GM18505 (cell line): Measurements from ENCODE around the gene CEP350.

Source experiments
- ATAC-seq: cut with Tn5 transposase; IDR thresholded peaks from one replicate; pipeline ENCODE4 v1.9.1; 2021; ENCODE audit not compliant: unreplicated experiment
- POLR2A ChIP-seq: IDR thresholded peaks from 4 replicates; pipeline ENCODE4 v1.6.1; 2011; ENCODE audit warnings: borderline replicate concordance; ENCODE audit not compliant: insufficient read depth, insufficient read length; ENCODE audit errors: extremely low read depth

CEP350 gene

DNA sequence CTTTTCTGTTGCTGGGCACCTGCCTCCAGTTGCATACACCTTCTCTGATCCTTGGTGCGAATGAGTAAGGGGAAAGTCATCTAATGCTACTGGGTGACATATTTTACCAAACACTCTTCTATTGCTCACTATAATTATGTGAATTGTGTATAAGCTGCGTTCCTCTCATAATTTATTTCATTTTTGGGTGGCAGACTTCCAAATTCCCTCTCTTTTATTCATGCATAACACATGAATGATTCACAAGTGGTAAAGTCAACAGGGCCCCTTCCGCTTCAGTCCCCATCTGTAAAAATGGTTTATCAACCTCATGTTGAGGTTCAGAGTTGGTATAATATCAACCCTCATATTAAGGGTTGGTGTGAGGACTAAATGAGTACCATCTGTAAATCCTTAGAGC lies 196.9 kb downstream of the CEP350 start:
- TF ChIP-seq POLR2A = no peak
- ATAC-seq = no peak

DNA sequence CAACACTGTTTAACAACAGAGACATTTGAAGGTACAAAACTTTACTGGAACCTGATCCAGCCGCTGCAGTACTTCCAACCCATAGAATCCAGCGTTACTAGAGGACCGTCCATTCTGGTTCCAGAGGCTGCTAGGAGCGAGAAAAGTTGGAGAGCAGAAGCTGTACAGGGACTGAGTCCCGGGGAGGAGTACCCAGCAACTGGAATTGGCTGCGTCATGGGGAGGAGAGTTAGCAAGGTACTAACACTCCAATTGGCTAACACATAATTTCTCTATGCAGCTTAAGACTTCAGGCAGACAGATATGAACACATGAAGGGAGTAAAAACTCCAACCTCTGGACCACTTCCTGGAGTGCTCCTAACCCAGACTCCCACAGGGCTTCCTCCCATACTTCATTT lies 198.0 kb downstream of the CEP350 start:
- no peak for ATAC-seq

DNA sequence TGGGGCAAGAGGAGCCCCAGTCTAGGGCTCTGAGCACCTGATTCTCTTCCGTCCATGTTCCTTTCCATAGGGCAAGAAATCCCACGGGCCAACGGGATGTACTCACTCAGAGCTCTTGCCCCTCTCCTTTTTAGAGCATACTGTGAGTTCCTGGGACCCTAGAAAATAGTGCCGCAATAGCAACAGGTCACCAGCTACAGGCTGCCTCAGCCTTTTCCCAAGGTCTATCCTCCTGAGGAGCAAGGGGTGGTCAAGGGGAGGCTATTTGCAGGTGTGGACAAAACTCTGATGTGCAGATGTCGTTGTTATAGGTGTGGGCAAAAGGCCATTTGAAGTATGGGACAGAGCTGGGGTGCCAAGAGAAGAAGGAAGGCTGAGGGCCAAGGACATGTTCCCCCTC lies 198.4 kb downstream of the CEP350 start:
- no peak for TF ChIP-seq POLR2A

More for the DNA sequence above, 198.0 kb downstream of the CEP350 start:
- TF ChIP-seq POLR2A = no peak

DNA sequence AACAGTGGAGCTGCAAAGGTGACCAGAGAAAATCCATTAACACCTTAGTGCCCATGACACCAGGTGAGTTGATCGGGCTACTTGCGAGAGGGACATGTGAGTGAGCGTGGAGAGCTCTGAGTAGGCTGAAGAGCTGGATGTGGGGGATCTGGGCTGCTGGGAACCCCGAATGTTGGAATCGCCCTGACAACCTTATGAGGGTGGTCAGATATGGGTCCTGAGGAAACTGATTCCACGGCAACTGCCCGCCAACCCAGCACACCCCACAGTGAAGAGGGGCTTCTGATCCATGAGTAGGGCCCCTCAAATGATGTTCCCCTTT lies 199.4 kb downstream of the CEP350 start:
- ATAC-seq = no peak

More for the DNA sequence above, 198.4 kb downstream of the CEP350 start:
- no peak for ATAC-seq

DNA sequence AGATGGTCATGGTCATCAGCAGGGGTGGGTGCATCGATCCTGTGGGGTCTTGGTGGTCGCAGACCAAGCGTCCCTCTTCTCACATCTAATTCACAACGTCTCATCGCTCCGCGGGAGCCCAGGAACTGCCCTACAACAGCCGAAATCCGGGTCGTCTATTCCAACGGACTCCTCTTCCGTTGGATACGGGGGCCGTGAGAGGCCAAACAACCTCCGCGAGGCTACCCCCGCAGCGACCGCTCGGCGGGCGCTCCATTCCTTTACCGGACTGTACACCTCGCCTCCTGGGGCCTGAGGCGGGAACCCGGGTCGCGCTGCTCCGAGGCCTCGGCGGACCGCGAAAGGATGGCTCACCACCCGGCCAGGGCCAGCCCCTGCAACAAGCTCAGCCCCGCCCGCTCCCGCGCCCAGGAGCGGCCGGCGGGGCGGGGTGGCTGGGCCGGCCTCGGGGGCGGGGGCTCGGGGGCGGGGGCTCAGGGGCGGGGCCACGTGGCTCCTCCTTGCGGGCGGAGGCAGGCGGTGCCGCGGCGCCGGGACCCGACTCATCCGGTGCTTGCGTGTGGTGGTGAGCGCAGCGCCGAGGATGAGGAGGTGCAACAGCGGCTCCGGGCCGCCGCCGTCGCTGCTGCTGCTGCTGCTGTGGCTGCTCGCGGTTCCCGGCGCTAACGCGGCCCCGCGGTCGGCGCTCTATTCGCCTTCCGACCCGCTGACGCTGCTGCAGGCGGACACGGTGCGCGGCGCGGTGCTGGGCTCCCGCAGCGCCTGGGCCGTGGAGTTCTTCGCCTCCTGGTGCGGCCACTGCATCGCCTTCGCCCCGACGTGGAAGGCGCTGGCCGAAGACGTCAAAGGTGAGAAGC lies 199.9 kb downstream of the CEP350 start, which contains the start of gene QSOX1:
Gene QSOX1 (plus strand): TSS at position 545 of the 857 bp plus-strand sequence. CDS start 39 bp downstream, at position 584.
- TF ChIP-seq POLR2A = peak; percentile 68

More for the DNA sequence above, 199.4 kb downstream of the CEP350 start:
- no peak for TF ChIP-seq POLR2A

DNA sequence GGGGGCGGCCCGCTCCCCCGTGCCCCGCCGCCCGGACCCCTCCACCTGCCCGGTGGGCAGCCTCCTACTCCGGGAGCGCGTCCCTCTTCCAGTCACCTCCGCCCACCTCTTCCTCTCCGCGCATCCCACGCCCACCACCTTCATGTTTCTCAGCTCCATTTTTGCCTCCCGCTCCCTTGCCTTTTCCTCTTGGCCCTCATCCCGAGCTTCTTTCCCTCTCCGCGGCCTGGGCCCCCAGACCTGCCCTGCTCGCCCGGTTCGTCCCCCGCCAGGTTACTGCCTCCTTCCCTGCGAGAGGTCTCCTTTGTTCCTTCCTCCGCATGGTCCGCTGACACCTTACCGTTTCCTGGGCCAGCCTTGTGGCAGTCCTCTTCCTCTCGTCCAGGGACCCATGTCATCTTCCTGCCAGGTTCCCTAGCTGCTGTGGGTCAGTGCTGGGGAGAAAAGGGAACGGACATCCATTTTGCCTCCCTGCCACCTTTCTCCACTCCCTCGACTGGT lies 200.6 kb downstream of the CEP350 start:
- peak; percentile 9 for ATAC-seq
- no peak for TF ChIP-seq POLR2A

More for the DNA sequence above, 199.9 kb downstream of the CEP350 start, which contains the start of gene QSOX1:
- peak; percentile 88 for ATAC-seq

DNA sequence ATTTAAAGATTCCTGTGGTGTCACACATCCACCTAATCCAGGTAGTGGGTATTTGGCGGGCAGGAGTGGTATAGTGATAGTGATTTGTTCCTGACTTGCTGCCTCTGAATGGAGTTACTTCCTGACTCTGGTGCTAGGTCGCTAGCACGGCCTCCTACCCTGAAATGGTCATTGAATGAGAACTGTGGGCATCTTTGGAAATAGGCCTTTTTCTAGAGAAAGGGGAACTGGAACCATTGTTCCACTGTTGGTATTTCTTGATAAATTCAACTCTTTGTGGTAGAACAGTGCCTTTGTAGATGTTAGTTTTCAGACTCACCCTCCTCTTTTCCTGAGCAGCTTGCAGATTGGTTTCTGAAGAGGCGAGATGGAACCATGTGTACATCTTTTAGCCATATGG lies 201.6 kb downstream of the CEP350 start:
- no peak for ATAC-seq
- no peak for TF ChIP-seq POLR2A

DNA sequence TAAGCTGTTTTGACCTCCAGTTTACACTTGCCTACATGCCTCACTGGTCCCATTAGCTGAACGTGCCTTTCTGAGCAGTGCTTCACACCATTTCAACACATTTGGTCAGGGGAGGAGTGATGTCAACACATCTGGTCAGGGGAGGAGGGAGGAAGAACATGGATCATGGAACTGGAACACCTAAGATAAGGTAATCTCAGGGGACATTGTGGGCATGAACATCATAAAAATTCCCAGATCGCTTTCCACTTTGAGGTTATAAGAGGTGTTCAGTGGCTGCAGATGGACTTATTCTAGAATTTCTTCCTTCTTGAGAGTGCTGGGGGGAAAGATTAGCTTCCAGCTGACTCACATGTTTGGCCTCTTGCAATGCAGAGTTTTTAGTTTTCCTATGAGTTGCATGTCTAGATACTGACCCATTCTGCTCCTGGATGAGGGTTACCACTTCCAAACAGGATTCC lies 202.1 kb downstream of the CEP350 start:
- ATAC-seq = no peak
- TF ChIP-seq POLR2A = no peak

DNA sequence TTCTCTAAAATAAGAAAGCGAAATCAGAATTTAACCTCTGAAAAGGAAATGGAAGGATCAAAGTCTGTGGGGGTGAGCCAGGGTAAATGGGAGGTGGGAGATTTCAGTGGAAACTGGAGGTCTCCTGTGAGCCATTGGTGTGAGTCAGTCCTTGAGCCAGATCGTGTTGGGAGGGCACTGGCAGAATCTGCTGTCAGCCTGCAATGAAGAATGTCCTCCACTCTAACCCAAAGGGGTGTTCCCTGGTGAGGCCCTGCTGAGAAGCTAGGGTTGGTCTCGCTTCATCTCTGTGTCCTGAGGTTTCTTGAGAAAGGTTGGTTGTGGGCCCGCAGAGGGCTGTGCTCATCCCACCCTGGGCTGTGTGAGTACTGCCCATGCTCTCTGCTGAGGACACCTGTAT lies 202.5 kb downstream of the CEP350 start:
- ATAC-seq = no peak
- TF ChIP-seq POLR2A = no peak

DNA sequence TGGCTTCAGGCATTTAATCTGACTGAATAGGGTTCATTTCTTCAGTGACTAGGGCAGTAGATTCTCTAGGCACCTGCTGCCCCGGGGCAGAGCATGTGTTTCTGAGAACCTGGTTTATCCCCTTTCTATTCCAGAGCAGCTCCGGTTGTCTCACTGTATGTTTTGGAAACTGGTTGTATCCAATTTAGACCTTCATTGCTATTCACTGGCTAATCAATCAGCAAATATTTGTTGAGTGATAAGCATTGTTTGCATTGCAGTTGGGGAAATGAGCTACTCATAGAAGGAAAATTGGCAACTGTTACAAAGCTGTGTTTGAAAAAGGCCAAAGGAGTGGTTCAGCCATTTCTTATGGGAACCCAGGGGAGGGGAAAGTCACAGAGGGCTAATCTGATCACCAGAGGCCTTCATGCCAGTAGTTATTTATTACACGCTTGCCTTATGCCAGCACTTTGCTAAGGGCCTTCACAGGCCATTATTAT lies 203.0 kb downstream of the CEP350 start:
- no peak for TF ChIP-seq POLR2A
- ATAC-seq = no peak

DNA sequence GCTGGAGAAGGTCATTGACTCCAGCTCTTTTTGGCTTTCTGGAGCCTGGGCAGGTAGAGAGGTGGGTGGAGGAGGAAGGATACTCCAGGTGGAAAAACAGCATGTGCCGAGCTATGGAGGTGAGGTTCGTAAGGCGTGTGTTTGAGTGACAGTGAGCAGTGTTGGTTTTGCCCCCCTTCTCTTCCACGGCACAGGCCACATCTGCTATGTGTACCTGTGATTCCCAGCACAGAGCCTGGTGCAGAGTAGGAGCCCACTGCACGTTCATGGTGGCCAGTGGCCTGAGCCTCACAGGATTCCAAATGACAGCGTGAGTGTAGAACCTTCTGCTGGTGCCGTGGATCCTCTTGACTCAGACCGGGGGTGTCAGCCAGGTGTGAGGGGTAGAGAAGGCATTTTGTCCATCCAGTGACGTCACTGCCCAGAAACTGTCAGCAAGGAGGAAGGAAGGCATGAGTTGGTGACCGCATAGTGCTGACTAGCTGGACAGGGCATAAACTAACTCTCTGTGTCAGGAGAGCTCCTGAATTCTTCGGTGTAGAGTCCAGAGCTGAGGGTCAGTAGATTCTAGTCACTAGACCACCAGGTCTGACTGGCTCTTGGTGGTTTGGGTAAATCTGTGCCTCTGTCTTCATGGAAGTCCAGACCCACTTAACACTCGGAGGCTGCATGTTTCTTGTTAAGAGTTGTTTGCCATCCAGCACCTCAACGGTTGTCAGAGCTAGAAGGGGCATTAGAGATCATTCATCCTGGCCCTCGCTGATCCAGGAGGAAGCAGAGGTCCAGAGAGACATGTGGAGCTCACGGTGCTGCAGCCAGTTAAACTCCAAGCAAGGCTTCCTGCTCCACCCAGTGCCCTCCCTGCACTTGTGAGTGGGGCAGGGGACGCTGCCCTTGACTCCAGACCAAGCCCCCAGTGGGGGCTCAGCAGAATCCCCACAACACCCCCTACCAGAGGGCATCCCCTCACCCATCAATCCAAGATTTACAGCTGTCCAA lies 203.8 kb downstream of the CEP350 start:
- no peak for TF ChIP-seq POLR2A
- no peak for ATAC-seq

DNA sequence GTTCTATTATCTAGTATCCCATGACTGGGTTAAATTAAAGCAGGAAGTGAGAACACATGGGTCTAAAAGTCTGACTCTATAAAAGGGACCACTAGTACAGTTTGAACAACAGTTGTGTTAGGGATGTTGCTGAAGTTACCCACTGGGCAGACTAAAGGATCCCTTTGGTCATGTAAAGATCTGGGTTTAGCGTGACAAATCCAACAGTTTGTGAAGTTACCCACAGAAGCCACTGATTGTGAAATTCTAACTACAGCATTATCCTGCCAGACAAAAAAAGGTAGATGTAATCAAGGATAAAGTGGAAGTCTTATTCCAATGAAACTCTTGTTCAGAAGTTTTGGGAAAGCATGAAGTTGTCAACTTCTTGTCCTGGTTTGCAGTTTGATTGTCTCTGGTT lies 205.7 kb downstream of the CEP350 start:
- no peak for ATAC-seq
- TF ChIP-seq POLR2A = no peak

DNA sequence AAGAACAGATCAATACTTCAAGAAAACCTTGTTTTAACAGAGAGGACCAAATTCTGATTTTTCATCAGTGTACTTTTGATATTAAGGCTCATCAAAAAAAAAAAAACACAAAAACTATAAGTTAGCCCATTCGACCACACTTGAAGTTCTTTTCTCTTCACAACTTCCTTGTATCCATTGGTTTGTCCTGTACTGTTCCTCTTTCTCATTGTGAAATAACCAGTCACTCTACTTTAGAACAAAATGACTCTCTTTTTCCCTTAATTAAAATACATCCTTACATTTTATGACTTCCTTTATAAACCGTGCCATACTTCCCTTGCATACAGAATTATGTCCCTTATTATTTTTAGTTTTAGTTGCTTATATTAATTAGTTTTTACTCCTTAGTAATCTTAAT lies 208.4 kb downstream of the CEP350 start:
- no peak for ATAC-seq
- no peak for TF ChIP-seq POLR2A
